ENCODE results near the gene BAK1. TPM values are rescaled to one million over a fixed set of nuclear protein-coding genes. Genes with fewer than 3 reads are reported as not detected.

BAK1 gene
- total and polyA plus RNA-seq, 2 of the 13 experiments (the other 11 are each of a cell fraction or from before 2014, with no cell fraction given): 15.0 to 23.8 TPM

- TF ChIP-seq ZNF609 (CRISPR knock-in tag; IDR thresholded peaks at IDR 0.05; ENCODE audit: borderline replicate concordance) (0 out of 2 replicates have a peak, but pooled peaks have one; percentile 18), ZNF772 (CRISPR knock-in tag; IDR thresholded peaks at IDR 0.05) (peak; percentile 54), ZNF768 (CRISPR knock-in tag; IDR thresholded peaks at IDR 0.05) (peak; percentile 63), FOXK1 (CRISPR knock-in tag; IDR thresholded peaks at IDR 0.05; ENCODE audit: borderline replicate concordance, low read depth) (0 out of 2 replicates have a peak, but pooled peaks have one; percentile 9), ZNF687 (CRISPR knock-in tag; IDR thresholded peaks at IDR 0.05) (peak; percentile 80), TAF1 (CRISPR knock-in tag; IDR thresholded peaks at IDR 0.05) (peak; percentile 48), MED13 (CRISPR knock-in tag; IDR thresholded peaks at IDR 0.05) (peak; percentile 1; the same call in 1 of the 2 replicates), FUBP1 (CRISPR knock-in tag; IDR thresholded peaks at IDR 0.05; ENCODE audit: borderline replicate concordance) (peak; percentile 26), ZNF296 (CRISPR knock-in tag; conservative IDR thresholded peaks at IDR 0.05) (no peak), ZNF512 (CRISPR knock-in tag; IDR thresholded peaks at IDR 0.05) (no peak), REPIN1 (CRISPR knock-in tag; IDR thresholded peaks at IDR 0.05; ENCODE audit: borderline replicate concordance, low read depth) (peak; percentile 59; the same call in 1 of the 2 replicates), ZNF326 (CRISPR knock-in tag; IDR thresholded peaks at IDR 0.05; ENCODE audit: borderline replicate concordance) (no peak), ZNF292 (CRISPR knock-in tag; IDR thresholded peaks at IDR 0.05; ENCODE audit: borderline replicate concordance, low read depth) (peak; percentile 77; the same call in 1 of the 2 replicates)
Measured at GRCh38 chr6:33590531-33591198, 10.6 kb upstream of the BAK1 start (continued).

Measured in HepG2 (cell line).